Measurements from ENCODE around the gene PCARE.
"Not testable (repeated sequence)": the region's sequence is repeated elsewhere in the genome, so short reads cannot be mapped to it uniquely, and the experiment has no call there.

The PCARE gene

DNA sequence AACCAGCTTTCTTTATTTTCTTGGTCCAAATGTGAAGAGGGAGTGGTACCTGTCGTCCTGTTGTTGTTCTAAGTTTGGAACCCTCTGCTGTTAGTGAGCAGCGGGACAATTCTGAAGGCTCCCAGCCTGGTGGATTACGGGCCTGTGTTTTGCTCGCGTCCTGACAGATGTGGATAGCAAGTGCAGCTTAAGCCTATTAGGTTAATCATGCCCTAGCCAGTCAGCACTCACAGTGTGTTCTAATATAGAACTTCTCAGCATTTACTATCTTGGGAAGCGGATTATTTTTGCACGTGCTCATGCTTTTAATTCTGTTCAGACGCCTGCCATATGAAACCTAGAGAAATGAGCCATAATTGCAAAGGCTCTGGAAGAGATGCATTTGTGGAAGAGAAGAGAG, at the start of gene PCARE:
Gene PCARE (minus strand): TSS at position 113 of the 400 bp plus-strand sequence. CDS start 262 bp downstream, outside the sequence.
- DNase-seq (ENCODE audit: low spot score): peak; percentile 84

DNA sequence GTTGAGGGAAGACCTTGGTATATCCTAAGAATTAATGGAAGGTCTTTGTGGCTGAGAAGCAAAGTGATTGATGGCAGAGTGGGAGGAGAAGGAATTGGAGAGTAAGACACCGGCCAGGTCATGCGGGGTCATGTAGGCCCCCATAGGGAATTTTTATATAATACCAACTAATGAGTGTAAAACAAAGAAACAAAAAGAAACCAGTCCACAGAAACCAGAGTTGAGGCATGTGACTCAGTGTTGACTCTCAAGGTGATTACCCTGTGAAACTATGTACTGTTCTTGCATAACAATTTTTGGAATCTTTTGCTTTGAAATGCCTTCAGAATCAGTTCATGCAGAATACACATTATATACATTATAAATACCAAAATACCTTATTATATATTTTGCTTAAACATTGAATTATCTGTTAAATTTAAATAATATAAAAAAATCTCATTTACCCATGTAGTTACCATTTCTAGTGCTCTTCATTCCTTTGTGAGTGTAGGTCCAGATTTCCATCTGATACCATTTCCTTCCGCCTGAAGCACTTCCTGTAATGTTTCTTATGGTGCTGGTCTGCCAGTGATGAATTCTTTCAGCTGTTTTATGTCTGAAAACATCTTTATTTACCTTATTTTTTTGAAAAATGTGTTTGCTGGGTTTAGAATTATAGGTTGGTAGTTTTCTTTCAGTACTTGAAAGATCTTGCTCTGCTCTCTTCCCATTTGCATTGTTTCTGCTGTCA, 49.5 kb upstream of the PCARE start:
- no peak for DNase-seq (ENCODE audit: low spot score)

DNA sequence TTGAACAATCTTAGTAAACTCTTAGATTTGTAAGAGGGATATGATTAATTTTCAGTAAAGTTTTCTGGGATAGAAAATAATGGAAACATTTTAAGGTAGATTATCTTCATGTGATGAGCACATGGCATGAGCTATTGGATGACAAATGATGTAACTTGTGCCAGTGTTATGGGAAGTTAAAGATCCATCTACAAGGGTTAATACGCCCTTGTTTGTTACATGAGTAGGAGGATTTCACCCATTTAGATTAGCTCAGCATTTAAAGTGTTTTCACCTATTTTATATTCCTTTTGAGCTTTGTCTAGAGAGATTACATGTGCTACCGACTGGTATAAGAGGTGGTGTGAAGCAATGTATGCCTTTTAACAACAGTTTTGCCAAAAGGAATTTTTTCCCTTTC, 46.5 kb upstream of the PCARE start:
- DNase-seq (ENCODE audit: low spot score): no peak

DNA sequence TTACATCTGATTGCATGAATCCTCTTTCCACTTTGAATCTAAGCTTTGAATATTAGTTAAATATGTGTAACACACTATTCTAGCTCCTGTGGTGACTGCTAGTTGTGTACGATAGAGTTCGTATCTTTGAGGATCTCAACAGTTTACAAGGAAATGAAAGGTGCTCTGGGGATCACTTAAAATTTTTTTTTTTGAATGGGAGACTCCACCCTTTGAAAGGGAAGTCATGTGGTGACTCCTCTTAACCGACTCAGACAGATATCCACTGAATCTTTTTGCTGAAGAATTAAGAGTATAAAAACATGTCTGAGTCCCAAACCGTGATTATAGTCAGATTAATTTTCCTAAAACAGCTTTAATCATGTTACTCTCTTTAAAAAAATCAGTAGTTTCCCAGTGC, 44.9 kb upstream of the PCARE start:
- no peak for DNase-seq (ENCODE audit: low spot score)

DNA sequence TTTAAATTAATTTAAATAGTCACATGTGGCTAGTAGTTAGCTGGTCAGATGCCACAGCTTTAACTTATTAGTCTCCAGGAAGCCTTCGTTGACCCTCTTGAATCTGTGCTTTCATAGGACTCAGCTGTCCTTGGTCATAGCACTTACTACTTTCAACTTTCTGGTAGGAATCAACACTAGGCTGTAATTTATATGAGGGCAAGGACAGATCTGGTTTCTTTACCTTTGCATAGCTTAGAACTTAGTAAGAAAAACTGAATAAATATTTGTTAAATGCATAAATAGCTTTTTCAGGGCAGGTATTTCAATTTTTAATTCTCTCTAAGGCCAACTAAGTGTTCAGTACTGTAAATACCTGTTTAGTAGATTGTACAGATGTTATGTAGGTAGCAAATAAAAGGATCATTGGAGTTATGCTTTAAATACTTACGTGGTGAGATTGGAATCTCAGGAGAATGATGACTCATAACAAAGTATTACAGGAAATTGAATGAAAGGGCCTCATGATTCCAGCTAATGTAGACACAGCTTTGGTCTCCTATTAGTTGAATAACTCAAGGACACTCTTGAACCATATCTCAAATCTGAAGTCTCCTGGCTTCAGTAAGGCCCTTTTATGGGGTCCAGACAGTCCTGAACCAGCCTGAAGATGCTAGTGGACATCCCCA, 43.4 kb upstream of the PCARE start:
- no peak for DNase-seq (ENCODE audit: low spot score)

DNA sequence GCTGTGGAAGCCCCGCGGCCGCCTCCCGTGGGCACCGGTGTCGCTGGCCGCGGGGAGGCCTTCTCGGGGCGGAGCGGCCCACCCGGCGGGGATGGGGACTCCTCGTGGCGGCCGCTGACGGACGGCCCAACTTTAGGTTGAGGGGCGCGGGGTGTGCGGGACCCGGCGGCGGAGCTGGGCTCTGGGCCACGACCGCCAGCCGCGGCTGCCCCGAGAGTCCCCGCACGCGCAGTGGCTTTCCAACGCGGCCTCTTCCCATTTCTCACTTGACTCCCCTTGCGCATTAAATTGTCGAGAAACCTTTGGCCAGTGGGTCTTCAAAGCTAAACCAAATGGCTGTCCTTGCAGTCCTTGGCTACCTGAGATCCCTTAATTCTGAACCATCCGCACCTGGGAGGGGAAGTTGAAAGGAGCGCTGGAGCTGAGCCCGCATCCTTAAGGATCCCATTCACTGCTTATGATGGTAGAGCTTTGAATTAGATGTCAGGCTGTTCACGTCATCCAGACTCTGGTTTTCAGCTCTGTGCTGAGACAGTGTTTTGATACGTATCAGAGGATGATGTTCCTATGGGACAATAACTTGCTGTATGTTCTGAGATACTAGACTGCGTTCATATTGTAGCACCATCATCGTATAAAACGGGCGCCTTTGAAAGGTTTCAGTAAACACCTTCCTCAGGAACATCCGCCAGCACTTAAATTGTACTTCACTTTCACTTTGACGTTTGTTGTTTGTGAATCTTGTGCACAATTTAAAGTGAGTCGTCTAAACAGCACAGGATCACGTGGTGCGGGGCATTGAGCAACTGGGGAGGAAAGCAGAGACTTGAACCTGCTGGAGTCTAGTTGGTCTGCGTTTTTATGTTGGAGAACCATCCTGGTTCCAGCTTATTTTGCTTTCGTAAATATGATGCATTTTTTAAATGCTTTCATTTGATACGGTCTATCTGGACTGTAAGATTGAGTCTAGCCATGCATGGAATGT, 41.8 kb upstream of the PCARE start:
- DNase-seq (ENCODE audit: low spot score): peak; percentile 70

DNA sequence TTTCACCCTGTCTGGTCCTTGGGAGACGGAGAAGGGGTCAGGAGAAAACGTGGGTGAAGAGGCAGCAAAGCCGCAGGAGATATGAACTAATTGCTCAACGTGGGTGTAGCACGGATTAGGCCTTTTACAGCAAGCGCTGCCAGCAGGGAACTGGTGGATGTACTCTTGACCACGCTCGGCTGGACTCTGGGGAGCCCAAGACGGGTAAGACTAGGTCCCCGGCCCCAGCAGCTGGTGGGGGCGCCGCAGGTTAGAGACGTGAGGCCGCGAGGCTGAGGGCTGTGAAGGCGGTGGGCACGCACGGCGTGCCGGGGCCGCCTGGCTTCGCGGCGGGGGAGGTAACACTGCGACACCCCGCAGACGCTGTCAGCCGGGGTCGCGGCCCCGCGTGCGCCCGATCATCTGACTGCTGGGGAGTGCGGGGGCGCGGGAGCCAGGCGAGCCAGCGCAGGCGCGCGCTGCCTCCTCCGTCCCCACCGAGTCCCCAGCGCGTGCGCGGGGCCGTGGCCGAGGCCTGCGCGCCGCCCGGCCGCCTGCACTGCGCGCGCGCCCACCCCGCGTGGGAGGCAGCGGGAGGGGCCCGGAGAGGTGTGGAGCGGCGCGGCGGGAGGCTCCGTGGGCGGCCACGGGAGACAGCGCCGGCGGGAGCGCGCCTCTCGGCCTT, 40.8 kb upstream of the PCARE start, which contains the start of gene CLIP4:
Gene CLIP4 (plus strand): TSS at position 470 of the 664 bp plus-strand sequence. CDS start 5,974 bp downstream, outside the sequence.
- peak; percentile 86 for DNase-seq (ENCODE audit: low spot score)

DNA sequence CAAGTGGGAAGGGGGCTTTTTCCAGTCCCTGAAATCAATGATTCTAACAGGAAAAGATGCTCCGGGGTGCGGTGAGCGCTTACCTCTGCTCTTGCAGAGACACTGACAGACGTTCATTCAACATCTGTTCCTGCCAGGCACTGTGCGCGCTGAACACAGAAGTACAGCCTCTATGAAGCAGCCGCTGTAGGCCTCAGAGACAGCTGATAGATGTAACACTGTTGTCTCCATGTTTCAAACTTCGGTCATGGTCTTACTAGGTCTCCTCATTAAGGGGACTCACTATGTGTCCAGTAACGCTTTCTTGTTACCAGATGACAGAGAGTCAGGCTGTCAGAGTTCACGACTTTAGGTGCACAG, 40.2 kb upstream of the PCARE start:
- no peak for DNase-seq (ENCODE audit: low spot score)

DNA sequence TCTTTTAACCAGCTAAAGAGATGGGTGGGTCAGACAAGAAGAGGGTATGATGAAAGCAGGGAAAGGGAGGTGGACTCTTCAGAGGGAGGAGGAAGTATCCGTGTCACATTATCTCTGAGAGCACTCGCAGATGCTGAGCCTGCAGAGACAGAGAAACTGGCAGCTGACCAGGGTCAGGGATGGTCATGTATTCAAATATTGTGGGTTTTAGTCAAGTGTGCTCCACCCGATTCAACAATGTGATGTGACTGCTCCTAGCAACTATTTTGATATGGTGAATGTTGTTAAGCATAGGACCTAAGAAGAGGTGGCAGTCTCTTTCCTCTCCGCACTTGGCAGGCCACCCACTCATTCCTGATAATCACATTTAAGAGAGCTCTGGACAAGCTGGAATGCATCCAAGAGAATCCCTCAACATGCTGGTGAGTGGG, 39.6 kb upstream of the PCARE start:
- DNase-seq (ENCODE audit: low spot score): no peak

DNA sequence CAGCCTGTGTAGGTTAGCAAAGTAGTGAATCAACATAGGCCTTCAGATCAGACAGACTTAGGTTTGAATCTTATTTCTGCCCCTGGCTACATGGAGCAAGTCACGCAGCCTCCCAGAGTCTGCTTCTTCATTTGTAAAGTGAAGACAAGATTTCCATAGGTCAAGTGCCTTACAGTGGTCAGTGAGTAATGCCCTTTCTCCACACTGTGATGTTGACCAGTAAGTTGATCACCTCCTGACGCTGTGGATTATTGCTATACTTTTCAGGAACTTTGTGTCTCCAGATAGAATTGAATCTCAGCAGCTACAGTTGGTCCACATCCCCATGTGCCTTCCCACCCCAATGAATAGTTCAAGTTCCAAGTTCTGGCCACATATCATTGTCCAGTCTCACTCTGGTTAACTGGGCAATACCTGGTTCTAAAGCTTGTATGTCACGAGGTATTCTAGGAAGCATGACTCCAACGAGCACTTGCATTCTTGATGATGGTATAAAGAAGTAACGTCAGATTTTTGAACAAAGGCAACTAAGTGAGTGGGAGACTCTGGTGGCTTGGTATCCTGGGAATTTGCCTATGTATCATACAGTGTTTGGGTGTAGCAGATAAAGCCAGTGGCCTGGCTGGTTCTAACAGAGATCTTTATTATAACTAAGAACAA, 38.8 kb upstream of the PCARE start:
- DNase-seq (ENCODE audit: low spot score): no peak

DNA sequence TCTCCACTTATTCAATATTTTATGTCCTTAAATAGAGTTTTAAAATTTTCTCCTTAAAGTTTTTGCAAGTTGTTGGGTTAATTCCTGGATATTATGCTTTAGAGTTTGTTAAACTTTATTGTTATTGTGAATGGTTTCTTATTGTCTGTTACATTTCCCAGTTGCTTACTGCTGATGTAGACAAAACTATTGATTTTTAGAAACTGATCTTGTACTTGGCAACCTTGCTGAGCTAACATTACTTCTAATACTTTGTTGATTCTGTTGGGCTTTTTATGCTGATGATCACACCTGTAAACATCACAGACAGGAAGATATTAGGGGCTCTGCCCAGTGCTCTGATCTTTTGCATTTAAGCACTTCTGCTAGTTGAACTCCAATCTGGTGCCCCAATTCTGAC, 38.1 kb upstream of the PCARE start:
- DNase-seq (ENCODE audit: low spot score): no peak

DNA sequence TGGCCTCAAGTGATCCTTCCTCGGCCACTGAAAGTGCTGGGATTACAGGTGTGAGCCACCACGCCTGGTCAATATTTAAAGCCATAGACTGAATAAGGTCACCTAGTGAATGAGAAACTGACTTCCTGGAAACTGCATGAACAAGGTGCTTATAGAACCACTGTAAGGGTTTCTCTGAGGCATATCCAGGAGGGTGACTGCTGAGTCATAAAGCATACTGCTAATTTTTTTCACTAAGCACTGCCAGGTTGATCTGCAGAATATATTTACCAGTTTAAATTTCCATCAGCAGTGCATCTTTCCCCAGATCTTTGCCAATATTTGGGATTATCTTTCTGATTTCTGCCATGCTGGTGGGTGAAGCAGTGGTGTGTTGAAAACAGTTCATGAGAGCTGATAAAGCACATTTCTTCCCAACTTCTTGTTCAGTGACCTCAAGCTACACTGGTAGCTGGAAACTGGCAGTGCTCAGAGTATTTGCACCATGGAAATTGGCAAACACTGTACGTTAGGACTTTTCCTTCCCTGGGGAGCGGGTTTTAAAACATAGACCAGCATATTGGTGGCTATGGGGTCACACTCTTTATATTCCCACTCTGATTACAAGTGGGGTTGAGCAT, 36.7 kb upstream of the PCARE start:
- DNase-seq (ENCODE audit: low spot score): no peak

DNA sequence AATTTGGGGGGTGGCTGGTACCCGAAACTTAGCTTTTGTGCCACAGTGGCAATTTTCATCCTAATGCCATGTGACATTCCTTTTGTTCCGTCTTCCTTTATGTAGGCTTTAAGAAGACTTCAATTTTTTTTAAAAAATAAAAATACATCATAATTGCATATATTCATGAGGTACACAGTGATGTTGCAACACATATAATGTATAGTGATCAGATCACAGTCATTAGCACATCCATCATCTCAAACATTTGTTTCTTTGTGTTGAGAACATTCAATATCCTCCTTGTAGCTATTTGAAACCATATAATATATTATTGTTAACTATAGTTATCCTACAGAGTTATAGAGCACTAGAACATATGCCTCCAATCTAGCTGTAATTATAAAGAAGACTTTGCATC, 34.9 kb upstream of the PCARE start:
- DNase-seq (ENCODE audit: low spot score): no peak

DNA sequence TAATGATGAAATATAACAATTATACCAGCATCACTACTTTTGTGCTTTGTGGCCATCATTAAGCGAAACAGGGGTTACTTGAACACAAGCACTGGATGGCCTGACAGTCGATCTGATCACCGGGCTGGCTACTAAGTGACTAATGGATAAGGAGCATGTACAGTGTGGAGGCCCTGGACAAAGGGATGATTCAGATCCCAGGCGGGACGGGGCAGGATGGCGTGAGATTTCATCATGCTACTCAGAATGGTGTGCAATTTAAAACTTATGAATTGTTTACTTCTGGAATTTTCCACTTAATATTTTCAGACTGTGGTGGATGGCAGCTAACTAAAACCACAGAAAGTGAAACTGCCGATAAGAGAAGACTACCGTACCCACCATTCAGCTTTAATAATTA, 33.9 kb upstream of the PCARE start:
- DNase-seq (ENCODE audit: low spot score): no peak

DNA sequence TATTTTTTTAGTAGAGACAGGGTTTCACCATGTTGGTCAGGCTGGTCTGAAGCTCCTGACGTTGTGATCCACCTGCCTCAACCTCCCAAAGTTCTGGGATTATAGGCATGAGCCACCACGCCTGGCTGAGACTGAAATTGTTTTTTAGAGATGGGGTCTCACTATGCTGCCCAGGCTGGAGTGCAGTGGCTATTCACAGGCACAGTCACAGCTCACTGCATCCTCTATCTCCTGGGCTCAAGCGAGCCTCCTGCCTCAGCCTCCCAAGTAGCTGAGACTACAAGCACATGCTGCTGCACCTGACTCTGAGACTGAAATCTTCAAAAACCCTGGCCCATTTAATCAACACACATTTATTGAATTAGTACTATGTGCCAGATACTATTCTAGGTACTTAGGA, 33.2 kb upstream of the PCARE start:
- DNase-seq (ENCODE audit: low spot score): not testable (repeated sequence)

DNA sequence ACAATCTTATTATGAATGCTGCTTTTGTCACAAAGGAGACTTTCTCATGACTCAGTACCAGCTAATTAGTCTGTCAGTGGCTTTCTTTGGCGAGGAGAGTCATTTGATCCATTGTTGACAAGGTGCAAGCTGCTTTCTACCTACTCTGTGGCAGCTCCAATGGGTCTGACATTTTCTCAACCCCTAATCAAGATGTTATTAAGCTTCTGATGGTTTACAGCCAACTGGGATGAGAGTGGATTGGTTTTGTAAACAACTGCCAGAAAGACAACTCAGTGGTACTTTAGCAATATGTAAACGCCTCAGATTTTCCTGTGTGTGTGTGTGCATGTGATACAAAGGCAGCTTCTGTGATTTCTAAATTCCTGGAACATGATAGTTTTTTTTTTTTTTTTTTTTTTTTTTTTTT, 32.7 kb upstream of the PCARE start:
- no peak for DNase-seq (ENCODE audit: low spot score)

DNA sequence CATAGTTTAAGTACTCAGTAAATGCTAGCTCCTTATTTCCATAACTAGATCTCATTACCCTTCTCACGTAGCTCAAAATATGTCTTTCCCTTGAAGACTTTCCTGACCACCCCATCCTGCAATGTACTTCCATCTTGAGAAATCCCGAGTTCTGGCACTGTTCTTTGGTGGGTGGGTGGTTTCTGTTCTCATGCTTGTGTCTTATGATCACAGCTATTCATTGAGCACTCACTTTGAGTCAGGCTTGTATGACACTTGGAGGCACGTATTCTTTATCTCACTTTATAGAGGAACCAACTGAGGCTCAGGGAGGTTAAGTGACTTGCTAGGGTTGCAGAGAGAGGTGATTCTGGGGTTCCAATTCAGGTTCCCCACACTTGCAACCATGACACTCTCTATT, 31.9 kb upstream of the PCARE start:
- no peak for DNase-seq (ENCODE audit: low spot score)

DNA sequence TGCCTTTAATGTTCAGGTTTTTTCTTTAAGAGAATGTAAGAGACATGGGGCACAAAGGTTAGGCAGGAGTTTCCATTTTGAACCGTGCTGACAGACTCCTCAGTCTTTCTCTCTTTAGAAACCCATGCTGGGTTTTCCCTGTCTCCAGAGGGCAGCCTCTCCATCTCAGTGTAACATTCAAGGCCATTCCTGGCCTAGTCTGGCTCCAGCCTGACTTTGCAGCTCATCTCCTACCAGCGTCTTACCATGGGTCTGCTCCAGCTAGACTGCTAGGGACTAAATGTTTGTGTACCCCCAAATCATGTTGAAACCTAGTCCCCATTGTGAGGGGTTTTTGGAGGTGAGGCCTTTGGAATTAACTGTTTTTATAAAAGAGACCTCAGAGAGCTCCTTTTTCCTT, 31.1 kb upstream of the PCARE start:
- DNase-seq (ENCODE audit: low spot score): no peak

DNA sequence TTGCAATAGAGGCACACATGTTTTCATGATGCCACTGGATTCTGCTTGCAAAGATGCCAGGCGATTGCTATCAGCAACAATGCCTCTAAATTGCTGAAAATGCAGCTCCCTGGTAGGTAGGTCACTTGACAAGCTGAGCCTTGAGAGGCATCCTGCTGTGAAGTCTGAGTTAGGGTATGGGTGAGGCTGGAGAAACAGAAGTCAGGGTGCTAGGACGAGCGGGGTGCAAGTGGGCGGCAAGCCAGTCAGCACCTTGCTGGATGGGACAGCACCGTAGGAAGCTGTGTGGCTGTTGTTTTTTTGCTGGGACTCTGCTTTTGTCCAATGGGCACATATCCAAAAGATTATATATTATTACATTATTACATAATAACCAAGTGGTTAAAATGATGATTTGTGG, 30.4 kb upstream of the PCARE start:
- no peak for DNase-seq (ENCODE audit: low spot score)

DNA sequence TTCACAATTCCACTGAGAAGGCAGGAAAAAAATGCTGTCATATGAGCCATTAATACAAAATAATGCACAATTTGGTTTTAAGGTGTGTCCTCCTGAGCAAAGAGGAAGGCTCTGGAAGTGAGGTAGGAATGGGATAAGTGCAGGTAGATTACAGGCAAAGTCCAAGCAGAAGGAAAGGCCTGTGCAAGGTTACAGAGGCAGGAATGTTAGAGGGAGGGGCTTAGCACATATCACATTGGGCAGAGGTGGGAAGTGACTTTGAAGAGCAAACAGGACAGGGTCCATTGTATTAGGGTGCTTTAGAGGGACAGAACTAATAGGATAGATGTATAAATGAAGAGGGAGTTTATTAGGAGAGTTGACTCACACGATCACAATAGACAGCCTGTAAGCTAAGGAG, 26.2 kb upstream of the PCARE start:
- no peak for DNase-seq (ENCODE audit: low spot score)

DNA sequence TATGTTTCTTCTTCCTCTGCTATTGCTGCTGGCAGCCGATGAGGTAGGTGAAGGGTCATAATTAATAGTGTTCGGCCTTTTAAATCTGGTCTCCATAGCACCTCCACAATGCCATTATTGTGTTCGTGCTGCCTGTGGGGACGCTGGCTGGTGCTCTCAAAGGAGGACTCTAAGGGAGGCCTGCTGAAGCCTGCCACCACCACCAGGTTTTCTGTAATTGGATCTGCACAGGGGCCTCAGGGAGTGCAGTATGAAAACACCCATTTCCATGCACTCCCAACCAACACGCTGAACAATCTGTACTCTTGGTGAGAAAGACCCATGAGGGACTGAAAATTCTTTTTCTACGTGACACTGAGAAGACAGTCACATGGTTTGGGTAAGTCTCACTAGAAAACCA, 23.2 kb upstream of the PCARE start:
- DNase-seq (ENCODE audit: low spot score): no peak
